Karpas-422 (cell line): Measurements from ENCODE around the gene PLEKHH1. TPM values are rescaled to one million over a fixed set of nuclear protein-coding genes. Genes with fewer than 3 reads are reported as not detected.

Experiments
- DNase-seq: peaks from one replicate; pipeline ENCODE4 v3.0.0-alpha.2; 2015
- H2AFZ ChIP-seq: fragments of 200-600 bp; sonication (generic); 2 replicates; pipeline ENCODE4 v1.6.1; 2014; ENCODE audit warnings: antibody characterized with exemption, low read length, mixed read lengths
- H3K27ac ChIP-seq: fragments of 200-600 bp; sonication (generic); 2 replicates; pipeline ENCODE4 v1.5.1; 2014; ENCODE audit warnings: mild to moderate bottlenecking, low read length, moderate library complexity
- H3K27me3 ChIP-seq: fragments of 200-600 bp; sonication (generic); 2 replicates; pipeline ENCODE4 v1.6.1; 2014; ENCODE audit warnings: low read length, mixed read lengths
- H3K36me3 ChIP-seq: fragments of 200-600 bp; sonication (generic); 2 replicates; pipeline ENCODE4 v1.6.1; 2014; ENCODE audit warnings: low read length, mixed read lengths; ENCODE audit not compliant: insufficient read depth
- H3K4me1 ChIP-seq: fragments of 200-600 bp; sonication (generic); 2 replicates; pipeline ENCODE4 v1.6.1; 2014; ENCODE audit warnings: mild to moderate bottlenecking, low read length, mixed read lengths
- H3K4me2 ChIP-seq: fragments of 200-600 bp; sonication (generic); 2 replicates; pipeline ENCODE4 v1.6.1; 2014; ENCODE audit warnings: low read length, low read depth, mild to moderate bottlenecking; ENCODE audit not compliant: poor library complexity, severe bottlenecking
- H3K4me3 ChIP-seq: fragments of 200-600 bp; sonication (generic); 2 replicates; pipeline ENCODE4 v1.5.1; 2014; ENCODE audit warnings: mild to moderate bottlenecking, antibody characterized with exemption, low read length, mixed read lengths
- H3K79me2 ChIP-seq: fragments of 200-600 bp; sonication (generic); 2 replicates; pipeline ENCODE4 v1.6.1; 2014; ENCODE audit warnings: mild to moderate bottlenecking, low read length, mixed read lengths
- H3K9ac ChIP-seq: fragments of 200-600 bp; sonication (generic); 2 replicates; pipeline ENCODE4 v1.6.0; 2014; ENCODE audit warnings: low read length
- H3K9me2 ChIP-seq: fragments of 200-600 bp; sonication (generic), shearing (Covaris generic); replicated peaks from 2 replicates; pipeline ENCODE4 v1.6.0; 2014; ENCODE audit warnings: mild to moderate bottlenecking, low read length, moderate library complexity; ENCODE audit not compliant: insufficient read depth
- H3K9me3 ChIP-seq: fragments of 300-700, 200-600 bp; sonication (generic); 2 replicates; pipeline ENCODE4 v1.6.1; 2014; ENCODE audit warnings: low read length, mixed read lengths
- H4K20me1 ChIP-seq: fragments of 200-600 bp; sonication (generic); 2 replicates; pipeline ENCODE4 v1.6.1; 2014; ENCODE audit warnings: mild to moderate bottlenecking, antibody characterized with exemption, low read length, low read depth; ENCODE audit not compliant: insufficient read depth
- total RNA-seq: library from RNA; depleted of rRNA; stranded (reverse); fragments of >200 nt; shearing (Covaris generic); gene quantifications from 2 replicates; pipeline ENCODE4 v1.2.3, GENCODE V29; 2014; ENCODE audit warnings: low replicate concordance

The PLEKHH1 gene
- total RNA-seq, 1 experiment from 2014 or later, result 3.7 TPM

DNA sequence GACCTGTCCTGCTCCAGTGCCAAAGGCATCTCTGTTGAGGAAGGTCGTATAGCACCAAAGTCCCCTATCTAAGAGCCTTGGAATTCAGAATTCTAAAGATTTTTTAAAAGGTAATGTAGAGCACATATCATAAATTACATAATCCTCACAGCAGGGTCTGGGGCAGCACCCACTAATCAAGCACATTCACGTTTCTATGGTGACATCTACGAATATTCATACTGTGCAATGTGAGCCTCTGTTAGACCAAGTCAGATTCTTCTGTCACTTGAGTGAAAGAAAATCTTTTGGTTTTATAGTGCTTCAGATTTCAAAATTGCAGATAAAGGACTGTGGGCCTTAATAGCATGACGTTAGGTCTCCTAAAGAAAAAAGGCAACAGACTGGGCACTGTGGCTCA is 31.4 kb upstream of the PLEKHH1 start:
- H3K79me2 ChIP-seq, result peaks cover 3% of the 10 kb centered on the region; the same call in 1 of the 2 replicates

DNA sequence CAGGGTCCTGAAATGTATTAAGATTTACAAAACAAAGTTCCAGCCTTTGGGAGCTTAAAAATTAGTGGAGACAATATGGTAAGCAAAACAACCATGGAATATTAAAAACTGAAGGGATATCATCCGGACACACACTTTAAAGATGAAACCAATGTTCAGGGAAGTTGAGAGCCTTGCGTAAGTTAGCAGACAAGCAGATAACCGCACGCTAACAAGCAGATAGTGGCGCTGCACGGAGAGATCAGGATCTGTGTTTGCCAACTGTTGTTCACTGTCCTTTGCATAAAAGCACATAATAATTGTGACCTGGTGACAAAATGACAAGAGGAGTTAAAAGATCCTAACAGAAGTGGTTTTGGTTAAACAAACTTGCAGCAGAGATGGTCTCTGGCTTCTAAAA is 30.2 kb upstream of the PLEKHH1 start:
- no peaks in the 10 kb centered on the region for H3K9me2 ChIP-seq
- no peak overlapping the region for H2AFZ ChIP-seq
- H3K4me1 ChIP-seq, result no peaks in the 10 kb centered on the region
- no peaks in the 10 kb centered on the region for H4K20me1 ChIP-seq
- no peak overlapping the region for H3K4me3 ChIP-seq
- no peaks in the 10 kb centered on the region for H3K9me3 ChIP-seq
- H3K79me2 ChIP-seq, result peaks cover 13% of the 10 kb centered on the region
- peaks cover 2% of the 10 kb centered on the region; the same call in 1 of the 2 replicates for H3K36me3 ChIP-seq
- no peak for DNase-seq
- no peaks in the 10 kb centered on the region for H3K27me3 ChIP-seq
- no peak overlapping the region for H3K9ac ChIP-seq
- no peak overlapping the region for H3K4me2 ChIP-seq
- no peak overlapping the region for H3K27ac ChIP-seq

More for the DNA sequence above, 31.4 kb upstream of the PLEKHH1 start:
- Histone ChIP-seq H3K27ac (no peak overlapping the region), H3K9ac (no peak overlapping the region), H3K36me3 (peaks cover 2% of the 10 kb centered on the region; the same call in 1 of the 2 replicates), H3K9me3 (no peaks in the 10 kb centered on the region), H3K4me2 (no peak overlapping the region), H3K27me3 (no peaks in the 10 kb centered on the region), H2AFZ (no peak overlapping the region), H4K20me1 (no peaks in the 10 kb centered on the region), H3K4me3 (no peak overlapping the region), H3K4me1 (no peaks in the 10 kb centered on the region), H3K9me2 (no peaks in the 10 kb centered on the region)
- no peak for DNase-seq

DNA sequence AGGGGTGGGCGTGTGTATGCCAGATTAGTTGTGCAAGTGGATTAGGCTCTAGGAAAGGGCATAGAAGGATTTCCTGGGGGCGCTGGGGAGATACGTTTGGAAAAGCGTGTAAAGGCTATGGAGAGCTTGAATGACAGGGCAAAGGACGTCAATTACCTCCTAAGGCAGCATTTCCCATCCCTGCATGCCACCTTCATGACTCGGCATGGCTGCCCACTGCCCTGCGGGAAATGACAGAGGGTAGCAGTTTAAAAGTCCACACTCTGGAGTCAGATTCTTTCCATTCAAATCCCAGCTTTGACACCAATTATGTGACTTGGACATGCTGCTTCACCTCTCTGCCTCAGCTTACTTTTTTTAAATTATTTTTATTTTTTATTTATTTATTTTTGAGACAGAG is 29.8 kb upstream of the PLEKHH1 start:
- Histone ChIP-seq H3K27ac (no peak overlapping the region), H2AFZ (no peak overlapping the region)

DNA sequence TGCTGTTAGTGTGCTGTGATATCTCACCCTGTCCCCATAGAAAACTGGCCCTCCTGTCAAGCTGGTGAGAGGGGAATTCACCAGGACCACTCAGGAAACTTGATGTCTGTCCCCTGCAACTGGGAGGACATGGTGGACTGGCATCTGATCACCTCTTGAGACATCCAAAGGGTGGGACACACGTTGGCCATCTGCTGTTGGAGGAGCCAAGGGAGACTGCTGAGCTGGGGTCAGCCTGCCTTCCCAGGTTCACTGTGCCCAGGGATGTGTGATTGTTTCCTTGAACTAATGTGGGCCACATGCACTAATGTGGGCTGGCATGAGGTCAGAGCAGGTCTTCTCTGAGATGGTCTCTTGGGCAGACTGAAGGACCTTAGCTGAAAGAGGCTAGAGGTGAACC is 27.8 kb upstream of the PLEKHH1 start:
- Histone ChIP-seq H3K36me3 (peaks cover 2% of the 10 kb centered on the region; the same call in 1 of the 2 replicates), H4K20me1 (no peaks in the 10 kb centered on the region), H3K4me1 (no peaks in the 10 kb centered on the region), H3K27ac (no peak overlapping the region), H2AFZ (no peak overlapping the region), H3K27me3 (no peaks in the 10 kb centered on the region), H3K4me3 (no peak overlapping the region), H3K4me2 (no peak overlapping the region), H3K9ac (no peak overlapping the region), H3K79me2 (peaks cover 33% of the 10 kb centered on the region), H3K9me2 (no peaks in the 10 kb centered on the region), H3K9me3 (no peaks in the 10 kb centered on the region)
- no peak for DNase-seq

More for the DNA sequence above, 29.8 kb upstream of the PLEKHH1 start:
- H3K9me3 ChIP-seq, result no peaks in the 10 kb centered on the region
- H3K79me2 ChIP-seq, result peaks cover 18% of the 10 kb centered on the region
- peaks cover 2% of the 10 kb centered on the region; the same call in 1 of the 2 replicates for H3K36me3 ChIP-seq
- no peaks in the 10 kb centered on the region for H4K20me1 ChIP-seq
- DNase-seq, result no peak
- H3K4me2 ChIP-seq, result no peak overlapping the region
- H3K4me1 ChIP-seq, result no peaks in the 10 kb centered on the region
- no peak overlapping the region for H3K9ac ChIP-seq
- H3K9me2 ChIP-seq, result no peaks in the 10 kb centered on the region
- no peaks in the 10 kb centered on the region for H3K27me3 ChIP-seq
- H3K4me3 ChIP-seq, result no peak overlapping the region

DNA sequence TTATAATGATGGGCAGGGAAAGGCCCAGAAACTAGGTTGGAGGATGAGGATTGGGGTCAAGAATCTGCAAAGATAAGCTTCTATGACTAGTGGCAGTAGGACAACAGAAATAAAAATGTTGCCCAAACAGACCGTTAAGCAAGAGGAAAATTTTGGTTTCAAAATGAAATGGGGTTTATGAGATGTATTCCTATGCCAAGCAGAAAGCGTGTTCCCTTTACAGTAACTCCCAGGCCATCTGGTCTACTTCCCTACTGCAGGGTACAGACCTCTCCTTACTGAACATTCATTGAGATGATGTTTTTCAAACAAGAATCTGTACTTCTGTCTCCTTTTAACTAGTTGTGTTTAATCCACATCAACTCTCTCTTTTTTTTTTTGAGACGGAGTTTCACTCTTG is 24.1 kb upstream of the PLEKHH1 start:
- Histone ChIP-seq H3K27ac (no peak overlapping the region), H3K9me3 (no peaks in the 10 kb centered on the region), H3K4me1 (peaks cover 36% of the 10 kb centered on the region), H3K27me3 (no peaks in the 10 kb centered on the region), H2AFZ (no peak overlapping the region), H3K9me2 (no peaks in the 10 kb centered on the region), H3K79me2 (peaks cover 66% of the 10 kb centered on the region), H3K4me3 (no peak overlapping the region), H3K4me2 (no peak overlapping the region), H3K36me3 (peaks cover 2% of the 10 kb centered on the region; the same call in 1 of the 2 replicates), H4K20me1 (no peaks in the 10 kb centered on the region), H3K9ac (no peak overlapping the region)
- no peak for DNase-seq

DNA sequence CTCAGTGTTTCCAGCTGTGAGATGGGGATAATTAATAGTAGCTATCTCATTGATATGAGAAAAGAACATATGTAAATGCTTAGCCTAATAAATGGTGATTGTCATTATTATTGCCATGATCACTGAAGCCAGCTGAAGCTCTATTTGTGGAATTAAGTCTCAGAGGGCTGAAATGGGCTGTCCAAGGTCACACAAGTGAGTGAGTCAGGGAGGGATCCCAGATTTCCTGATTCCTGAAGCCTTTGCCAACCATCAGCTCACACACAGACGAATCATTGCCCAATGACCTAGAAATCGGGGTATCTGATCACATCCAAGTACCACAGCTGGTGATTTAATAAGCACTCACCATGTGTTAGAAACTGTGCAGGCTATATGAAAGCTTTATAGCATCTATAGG is 23.0 kb upstream of the PLEKHH1 start:
- no peak for DNase-seq
- Histone ChIP-seq H3K4me2 (no peak overlapping the region), H3K9me2 (no peaks in the 10 kb centered on the region), H2AFZ (no peak overlapping the region), H3K9me3 (no peaks in the 10 kb centered on the region), H3K27ac (0 out of 2 replicates have a peak overlapping the region, but pooled peaks have one; percentile 91), H3K27me3 (no peaks in the 10 kb centered on the region), H3K79me2 (peaks cover 71% of the 10 kb centered on the region), H3K4me1 (peaks cover 41% of the 10 kb centered on the region), H3K9ac (no peak overlapping the region), H3K4me3 (no peak overlapping the region), H4K20me1 (no peaks in the 10 kb centered on the region), H3K36me3 (peaks cover 2% of the 10 kb centered on the region; the same call in 1 of the 2 replicates)

DNA sequence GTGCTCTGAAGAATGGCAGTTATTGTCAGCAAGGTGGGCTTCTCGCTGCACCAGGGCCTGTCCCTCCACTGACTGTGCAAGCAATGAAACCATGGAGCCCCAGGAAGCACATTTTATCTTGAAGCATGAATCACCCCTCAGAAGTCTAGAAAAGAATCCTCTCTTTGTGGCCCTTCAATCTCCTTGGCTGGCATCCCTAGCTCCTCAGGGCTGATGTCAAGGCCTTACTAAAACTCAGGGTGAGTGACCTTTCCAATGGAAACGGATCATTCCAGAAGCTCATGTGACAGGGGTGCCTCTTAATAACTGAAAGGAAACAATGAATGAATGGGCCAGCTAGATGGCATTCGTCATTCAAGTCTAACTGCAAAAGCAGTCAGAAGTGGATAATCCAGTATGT is 22.3 kb upstream of the PLEKHH1 start:
- Histone ChIP-seq H4K20me1 (no peaks in the 10 kb centered on the region), H3K9ac (no peak overlapping the region), H3K4me3 (no peak overlapping the region), H3K27ac (peak overlapping the region; percentile 91; the same call in 1 of the 2 replicates), H3K27me3 (no peaks in the 10 kb centered on the region), H3K4me1 (peaks cover 46% of the 10 kb centered on the region), H3K36me3 (no peaks in the 10 kb centered on the region), H3K9me3 (no peaks in the 10 kb centered on the region), H3K79me2 (peaks cover 71% of the 10 kb centered on the region), H3K9me2 (no peaks in the 10 kb centered on the region), H2AFZ (no peak overlapping the region), H3K4me2 (no peak overlapping the region)
- no peak for DNase-seq

DNA sequence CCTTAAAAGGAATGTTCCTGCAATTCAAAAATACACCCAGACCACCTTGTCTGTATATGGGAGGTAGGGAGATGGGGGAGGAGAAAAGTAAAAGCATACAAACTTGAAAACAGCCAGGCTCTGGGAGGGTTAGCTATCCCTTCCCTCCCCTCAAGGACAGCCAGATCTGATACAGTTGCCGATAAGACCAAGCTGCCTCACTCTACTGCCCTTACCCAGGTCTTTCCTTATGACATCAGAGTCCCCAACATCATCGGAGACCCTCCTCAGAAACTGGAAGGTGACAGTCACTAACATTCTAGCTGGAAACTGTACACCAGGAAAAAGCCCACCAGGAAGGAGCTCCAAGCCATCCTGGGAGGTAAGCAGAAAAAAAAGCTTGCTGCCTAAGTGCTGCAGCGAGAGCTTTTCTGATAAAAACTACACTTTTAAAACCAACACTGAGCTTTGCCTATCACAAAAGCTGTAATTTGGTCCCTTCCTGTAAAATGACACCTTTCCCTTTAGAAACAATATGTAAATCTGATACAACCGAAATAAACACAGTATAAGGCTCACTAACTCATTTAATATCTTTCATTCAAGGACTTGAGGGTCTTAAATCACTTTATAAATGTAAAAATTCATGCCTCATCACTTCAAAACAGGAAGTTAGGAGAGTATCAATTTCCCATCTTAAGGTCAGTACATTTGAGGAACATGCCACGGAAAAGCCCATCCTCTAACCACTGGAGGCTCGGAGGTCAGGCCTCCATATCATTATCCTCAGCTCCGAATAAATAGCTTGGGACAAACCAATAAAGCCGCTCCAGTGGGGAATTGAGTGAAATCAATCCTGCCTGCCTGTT is 20.4 kb upstream of the PLEKHH1 start:
- H3K27ac ChIP-seq, result peak overlapping the region; percentile 91
- peak overlapping the region; percentile 79 for H3K4me3 ChIP-seq
- H3K9me2 ChIP-seq, result no peaks in the 10 kb centered on the region
- H3K27me3 ChIP-seq, result no peaks in the 10 kb centered on the region
- H3K9me3 ChIP-seq, result no peaks in the 10 kb centered on the region
- no peaks in the 10 kb centered on the region for H3K36me3 ChIP-seq
- peak overlapping the region; percentile 78 for H3K4me2 ChIP-seq
- DNase-seq, result peak; percentile 87
- no peak overlapping the region for H2AFZ ChIP-seq
- H3K4me1 ChIP-seq, result peaks cover 63% of the 10 kb centered on the region
- peaks cover 59% of the 10 kb centered on the region for H3K79me2 ChIP-seq
- H4K20me1 ChIP-seq, result no peaks in the 10 kb centered on the region
- peak overlapping the region; percentile 87 for H3K9ac ChIP-seq
